Hepatocyte (in vitro differentiated cells): Measurements from ENCODE around the gene NOS1AP.

Source experiments
- EZH2 ChIP-seq: fragments of 200-600 bp; sonication (generic); IDR thresholded peaks from 2 replicates; pipeline ENCODE4 v1.6.1; 2016; ENCODE audit warnings: antibody characterized with exemption, mild to moderate bottlenecking, borderline replicate concordance
- TF ChIP-seq, protein P1 (sequence below): fragments of 200-600 bp; sonication (generic); IDR thresholded peaks from 2 replicates; pipeline ENCODE4 v1.5.1; 2016; ENCODE audit warnings: antibody characterized with exemption, mild to moderate bottlenecking; ENCODE audit not compliant: poor library complexity

DNA sequence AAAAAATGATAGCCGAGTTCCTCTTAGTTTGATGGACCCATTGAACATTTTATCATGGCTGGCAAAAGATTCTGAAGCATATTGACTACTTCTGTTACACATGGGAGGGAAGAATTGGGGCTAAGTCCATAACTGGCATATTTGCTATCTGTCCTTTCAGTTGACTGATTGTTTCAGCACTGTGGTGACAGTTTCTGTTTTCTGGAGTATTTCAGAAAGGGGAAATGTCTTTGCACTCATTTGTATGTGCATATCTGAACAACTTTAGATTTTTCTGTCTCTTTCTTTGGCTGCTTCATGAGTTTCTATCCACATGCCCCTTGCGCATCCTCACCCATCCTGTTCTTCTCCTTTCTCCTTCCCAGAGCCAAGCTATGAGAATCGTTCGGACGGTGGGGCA lies 274.0 kb downstream of the NOS1AP start:
- TF ChIP-seq, protein P1, sequence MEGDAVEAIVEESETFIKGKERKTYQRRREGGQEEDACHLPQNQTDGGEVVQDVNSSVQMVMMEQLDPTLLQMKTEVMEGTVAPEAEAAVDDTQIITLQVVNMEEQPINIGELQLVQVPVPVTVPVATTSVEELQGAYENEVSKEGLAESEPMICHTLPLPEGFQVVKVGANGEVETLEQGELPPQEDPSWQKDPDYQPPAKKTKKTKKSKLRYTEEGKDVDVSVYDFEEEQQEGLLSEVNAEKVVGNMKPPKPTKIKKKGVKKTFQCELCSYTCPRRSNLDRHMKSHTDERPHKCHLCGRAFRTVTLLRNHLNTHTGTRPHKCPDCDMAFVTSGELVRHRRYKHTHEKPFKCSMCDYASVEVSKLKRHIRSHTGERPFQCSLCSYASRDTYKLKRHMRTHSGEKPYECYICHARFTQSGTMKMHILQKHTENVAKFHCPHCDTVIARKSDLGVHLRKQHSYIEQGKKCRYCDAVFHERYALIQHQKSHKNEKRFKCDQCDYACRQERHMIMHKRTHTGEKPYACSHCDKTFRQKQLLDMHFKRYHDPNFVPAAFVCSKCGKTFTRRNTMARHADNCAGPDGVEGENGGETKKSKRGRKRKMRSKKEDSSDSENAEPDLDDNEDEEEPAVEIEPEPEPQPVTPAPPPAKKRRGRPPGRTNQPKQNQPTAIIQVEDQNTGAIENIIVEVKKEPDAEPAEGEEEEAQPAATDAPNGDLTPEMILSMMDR = no peak
- no peak for TF ChIP-seq EZH2
